PFSK-1 (cell line): ENCODE measurements around the gene AFAP1L2.

Experiments used
- FOXP2 ChIP-seq: optimal IDR thresholded peaks from 2 replicates; pipeline ENCODE3; 2011; ENCODE audit warnings: borderline replicate concordance, control low read depth, inconsistent platforms; ENCODE audit not compliant: insufficient read depth; ENCODE audit errors: extremely low read length, extremely low read depth
- POLR2AphosphoS5 ChIP-seq: IDR thresholded peaks from 2 replicates; pipeline ENCODE4 v1.6.1; 2012; ENCODE audit warnings: low read depth, mild to moderate bottlenecking, control low read depth, low read length, moderate library complexity
- SIN3A ChIP-seq: IDR thresholded peaks from 2 replicates; pipeline ENCODE4 v1.6.1; 2012; ENCODE audit warnings: mild to moderate bottlenecking, low read length, moderate library complexity, borderline replicate concordance; ENCODE audit not compliant: insufficient read depth
- TAF1 ChIP-seq: IDR thresholded peaks from 2 replicates; pipeline ENCODE4 v1.6.1; 2012; ENCODE audit warnings: low read length, control low read depth, borderline replicate concordance; ENCODE audit not compliant: insufficient read depth
- TF ChIP-seq, protein P1 (sequence below), 2 experiments: IDR thresholded peaks; 2 replicates each; pipeline versions ENCODE4 v1.6.1 to v1.8.0; 2011 to 2012; ENCODE audit warnings: low read depth in 2 of 2, low read length in 2 of 2, control low read depth in 1 of 2, inconsistent platforms in 1 of 2, mild to moderate bottlenecking in 1 of 2, moderate library complexity in 1 of 2; ENCODE audit not compliant: insufficient read depth in 1 of 2

GRCh38 chr10:114349522-114350215, 54.6 kb downstream of the AFAP1L2 start:
- TF ChIP-seq SIN3A (no peak), POLR2AphosphoS5 (no peak), TAF1 (no peak), FOXP2 (no peak)
- TF ChIP-seq, protein P1, sequence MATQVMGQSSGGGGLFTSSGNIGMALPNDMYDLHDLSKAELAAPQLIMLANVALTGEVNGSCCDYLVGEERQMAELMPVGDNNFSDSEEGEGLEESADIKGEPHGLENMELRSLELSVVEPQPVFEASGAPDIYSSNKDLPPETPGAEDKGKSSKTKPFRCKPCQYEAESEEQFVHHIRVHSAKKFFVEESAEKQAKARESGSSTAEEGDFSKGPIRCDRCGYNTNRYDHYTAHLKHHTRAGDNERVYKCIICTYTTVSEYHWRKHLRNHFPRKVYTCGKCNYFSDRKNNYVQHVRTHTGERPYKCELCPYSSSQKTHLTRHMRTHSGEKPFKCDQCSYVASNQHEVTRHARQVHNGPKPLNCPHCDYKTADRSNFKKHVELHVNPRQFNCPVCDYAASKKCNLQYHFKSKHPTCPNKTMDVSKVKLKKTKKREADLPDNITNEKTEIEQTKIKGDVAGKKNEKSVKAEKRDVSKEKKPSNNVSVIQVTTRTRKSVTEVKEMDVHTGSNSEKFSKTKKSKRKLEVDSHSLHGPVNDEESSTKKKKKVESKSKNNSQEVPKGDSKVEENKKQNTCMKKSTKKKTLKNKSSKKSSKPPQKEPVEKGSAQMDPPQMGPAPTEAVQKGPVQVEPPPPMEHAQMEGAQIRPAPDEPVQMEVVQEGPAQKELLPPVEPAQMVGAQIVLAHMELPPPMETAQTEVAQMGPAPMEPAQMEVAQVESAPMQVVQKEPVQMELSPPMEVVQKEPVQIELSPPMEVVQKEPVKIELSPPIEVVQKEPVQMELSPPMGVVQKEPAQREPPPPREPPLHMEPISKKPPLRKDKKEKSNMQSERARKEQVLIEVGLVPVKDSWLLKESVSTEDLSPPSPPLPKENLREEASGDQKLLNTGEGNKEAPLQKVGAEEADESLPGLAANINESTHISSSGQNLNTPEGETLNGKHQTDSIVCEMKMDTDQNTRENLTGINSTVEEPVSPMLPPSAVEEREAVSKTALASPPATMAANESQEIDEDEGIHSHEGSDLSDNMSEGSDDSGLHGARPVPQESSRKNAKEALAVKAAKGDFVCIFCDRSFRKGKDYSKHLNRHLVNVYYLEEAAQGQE (IDR thresholded peaks at IDR 0.05; ENCODE audit: insufficient read depth in 1 of 2, low read depth in 2 of 2, low read length in 2 of 2) = no peak
